ENCODE measurements around the gene SEPTIN7.
A peak's percentile ranks its signal among the peaks of the same experiment; 100 is the strongest.

The SEPTIN7 gene

GRCh38 chr7:35758421-35758820, 42.4 kb upstream of the SEPTIN7 start:
- 0 out of 2 replicates have a peak, but pooled peaks have one; percentile 11 for TF ChIP-seq CTCF (IDR thresholded peaks at IDR 0.05; ENCODE audit: borderline replicate concordance, insufficient read depth, low read depth, low read length)
- H3K4me3 ChIP-seq (ENCODE audit: low read depth, low read length), result no peak overlapping the region

- no peak for TF ChIP-seq CTCF (IDR thresholded peaks at IDR 0.05; ENCODE audit: borderline replicate concordance, insufficient read depth, low read depth, low read length)
Observed at GRCh38 chr7:35760143-35760745, 40.6 kb upstream of the SEPTIN7 start.

GRCh38 chr7:35761871-35762677, 38.8 kb upstream of the SEPTIN7 start:
- no peak overlapping the region for H3K4me3 ChIP-seq (ENCODE audit: low read depth, low read length)
- TF ChIP-seq CTCF (IDR thresholded peaks at IDR 0.05; ENCODE audit: borderline replicate concordance, insufficient read depth, low read depth, low read length), result no peak

More at GRCh38 chr7:35760143-35760745, 40.6 kb upstream of the SEPTIN7 start:
- H3K4me3 ChIP-seq (ENCODE audit: low read depth, low read length), result no peak overlapping the region

GRCh38 chr7:35762781-35763180, 38.1 kb upstream of the SEPTIN7 start:
- TF ChIP-seq CTCF (IDR thresholded peaks at IDR 0.05; ENCODE audit: borderline replicate concordance, insufficient read depth, low read depth, low read length), result no peak
- H3K4me3 ChIP-seq (ENCODE audit: low read depth, low read length), result no peak overlapping the region

- TF ChIP-seq CTCF (IDR thresholded peaks at IDR 0.05; ENCODE audit: borderline replicate concordance, insufficient read depth, low read depth, low read length), result no peak
Observed at GRCh38 chr7:35768346-35768745, 32.5 kb upstream of the SEPTIN7 start.

GRCh38 chr7:35771776-35772175, 29.1 kb upstream of the SEPTIN7 start:
- no peak overlapping the region for H3K4me3 ChIP-seq (ENCODE audit: low read depth, low read length)
- no peak for TF ChIP-seq CTCF (IDR thresholded peaks at IDR 0.05; ENCODE audit: borderline replicate concordance, insufficient read depth, low read depth, low read length)

More at GRCh38 chr7:35768346-35768745, 32.5 kb upstream of the SEPTIN7 start:
- no peak overlapping the region for H3K4me3 ChIP-seq (ENCODE audit: low read depth, low read length)

GRCh38 chr7:35773994-35774393, 26.9 kb upstream of the SEPTIN7 start:
- no peak overlapping the region for H3K4me3 ChIP-seq (ENCODE audit: low read depth, low read length)
- TF ChIP-seq CTCF (IDR thresholded peaks at IDR 0.05; ENCODE audit: borderline replicate concordance, insufficient read depth, low read depth, low read length), result no peak
